Heart right ventricle (tissue), 16 donors: ENCODE results near the gene FGF1. TPM values are rescaled to one million over a fixed set of nuclear protein-coding genes. Genes with fewer than 3 reads are reported as not detected.
A peak's percentile ranks its signal among the peaks of the same experiment; 100 is the strongest.

ENCODE experiments used
- ATAC-seq, 8 donors: fragments of 200-7000 bp; cut with Tn5 transposase; one replicate each; pipeline ENCODE4 v1.9.1; 2020; ENCODE audit warnings: mild to moderate bottlenecking in 8 of 8, moderate library complexity in 8 of 8, moderate number of reproducible peaks in 1 of 8
- DNase-seq, 2 donors: peaks; one replicate each; pipeline ENCODE4 v3.0.0-alpha.2; 2020
- H3K27ac ChIP-seq, 10 donors: fragments of 200-600 bp; sonication (generic) in 2 of 10; one replicate each; pipeline versions ENCODE4 v1.5.0 to v1.8.0; 2020 to 2022; ENCODE audit warnings: mild to moderate bottlenecking in 3 of 10
- H3K27me3 ChIP-seq, 7 donors: fragments of 200-600 bp; one replicate each; pipeline ENCODE4 v1.8.0; 2021 to 2022; ENCODE audit warnings: mild to moderate bottlenecking in 2 of 7
- H3K36me3 ChIP-seq, 9 donors: fragments of 200-600 bp; sonication (generic) in 1 of 9; one replicate each; pipeline versions ENCODE4 v1.5.0 to v1.8.0; 2020 to 2022; ENCODE audit warnings: mild to moderate bottlenecking in 2 of 9
- H3K4me1 ChIP-seq, 9 donors: fragments of 200-600 bp; sonication (generic) in 1 of 9; one replicate each; pipeline versions ENCODE4 v1.5.0 to v1.8.0; 2020 to 2022; ENCODE audit warnings: mild to moderate bottlenecking in 4 of 9
- H3K4me3 ChIP-seq, 10 donors: fragments of 200-600 bp; sonication (generic) in 2 of 10; one replicate each; pipeline versions ENCODE4 v1.5.0 to v1.8.0; 2020 to 2022; ENCODE audit warnings: mild to moderate bottlenecking in 7 of 10, moderate library complexity in 2 of 10
- H3K9me3 ChIP-seq, 11 donors: fragments of 200-600 bp in 10 of 11; sonication (generic) in 2 of 11; one replicate each; pipeline versions ENCODE4 v1.5.0 to v1.8.0; 2013 to 2022; ENCODE audit warnings: mild to moderate bottlenecking in 2 of 11, control low read depth in 1 of 11, moderate library complexity in 1 of 11
- WGBS, 2 donors: extraction: QIAGEN DNeasy Blood & Tissue Kit; methylation state at CpG; one replicate each; pipeline ENCODE4 v1.1.7; 2013; ENCODE audit warnings: inconsistent platforms in 1 of 2; 5-methylcytosine and 5-hydroxymethylcytosine counted together
- intact Hi-C, 10 donors: fragments of 100-400 bp; cut with DNase I; formaldehyde crosslinking; loops; one replicate each; pipeline versions ENCODE4 v1.11.1 to v1.14.2; 2022
- polyA plus RNA-seq, 2 donors: library from polyadenylated mRNA; stranded (reverse); fragments of 200-250 nt; gene quantifications; one replicate each; pipeline ENCODE4 v1.2.3, GENCODE V29; 2013
- total RNA-seq, 10 donors: library from RNA; stranded (reverse); fragmentation: NEBNext Ultra II Directional in 3 of 10; extraction: Animal tissue kit (Norgen Biotek cat#: 25700) in 3 of 10; gene quantifications; one replicate each; pipeline versions ENCODE4 v1.2.1 to v1.2.4, GENCODE V29; 2021 to 2023
- TF ChIP-seq, protein P1 (sequence below), 9 donors: fragments of 200-600 bp; sonication (generic) in 2 of 9; IDR thresholded peaks; one replicate each; pipeline versions ENCODE4 v1.5.0 to v1.8.0; 2021 to 2022; ENCODE audit warnings: antibody characterized with exemption in 9 of 9, mild to moderate bottlenecking in 5 of 9, moderate library complexity in 1 of 9
- donor health status: Arrhythmogenic right ventricular cardiomyopathy.
- donor health status: ischemic (EF 13 %, LVEDD 7.1; RV severe dilation, severe dysfunction).
- donor health status: healthy with polysubstance abuse.
- donor health status: DM: no; HTN: yes; CAD: no.
- donor health status: DM: no; HTN: no; CAD: no.
- donor health status: ischemic (EF 25% LVEDD 6.9; RV normal size, moderate dysfunction).
- donor health status: ischemic (EF 25% LVEDD 5.7; RV mildly dilated, moderate dysfunction).
- donor health status: healthy.
- donor health status: DM: yes; HTN: yes; CAD: no.
- donor health status: Ischemic cardiomyopathy.
- donor health status: ischemic (EF 35%, LVEDD 5.7; RV mildly dilated, moderate dysfunction).
- donor health status: nonischemic (EF 11% LVEDD 7.7; RV severe dilation, severe dysfunction).
- donor health status: DM: yes; HTN: yes; CAD: no.
- donor health status: PGD.
- donor health status: ischemic (EF 29% LVEDD 5.4; RV normal size, mild dysfunction).
- donor health status: nonischemic (EF 23%, LVEDD 6.1; RV moderate dilation, normal function).

FGF1 gene
- total and polyA plus RNA-seq, 12 donors, result 5.1 to 110 (median 53.7) TPM

GRCh38 chr5:142590451-142591231, 95.2 kb downstream of the FGF1 start:
- intact Hi-C loops, result no loop called here

DNA sequence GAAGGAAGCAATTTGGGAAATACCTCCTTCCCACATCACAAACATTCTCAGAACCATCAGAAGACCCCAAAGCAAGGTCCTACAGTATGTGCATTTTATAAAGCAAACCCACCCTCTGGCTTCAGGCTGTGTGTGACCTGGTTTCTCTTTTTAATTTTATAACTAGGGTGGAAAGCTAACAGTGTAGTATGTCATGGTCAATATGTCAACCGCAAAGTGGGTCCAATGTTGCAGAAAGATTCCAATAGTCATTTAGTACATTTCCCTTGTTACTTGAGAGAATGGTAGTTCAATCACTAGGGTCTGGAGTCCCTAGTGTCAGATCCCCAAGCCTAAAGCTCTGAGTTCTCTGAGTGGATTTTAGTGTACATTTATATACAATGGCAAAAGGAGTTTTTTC, 96.2 kb downstream of the FGF1 start:
- TF ChIP-seq, protein P1, sequence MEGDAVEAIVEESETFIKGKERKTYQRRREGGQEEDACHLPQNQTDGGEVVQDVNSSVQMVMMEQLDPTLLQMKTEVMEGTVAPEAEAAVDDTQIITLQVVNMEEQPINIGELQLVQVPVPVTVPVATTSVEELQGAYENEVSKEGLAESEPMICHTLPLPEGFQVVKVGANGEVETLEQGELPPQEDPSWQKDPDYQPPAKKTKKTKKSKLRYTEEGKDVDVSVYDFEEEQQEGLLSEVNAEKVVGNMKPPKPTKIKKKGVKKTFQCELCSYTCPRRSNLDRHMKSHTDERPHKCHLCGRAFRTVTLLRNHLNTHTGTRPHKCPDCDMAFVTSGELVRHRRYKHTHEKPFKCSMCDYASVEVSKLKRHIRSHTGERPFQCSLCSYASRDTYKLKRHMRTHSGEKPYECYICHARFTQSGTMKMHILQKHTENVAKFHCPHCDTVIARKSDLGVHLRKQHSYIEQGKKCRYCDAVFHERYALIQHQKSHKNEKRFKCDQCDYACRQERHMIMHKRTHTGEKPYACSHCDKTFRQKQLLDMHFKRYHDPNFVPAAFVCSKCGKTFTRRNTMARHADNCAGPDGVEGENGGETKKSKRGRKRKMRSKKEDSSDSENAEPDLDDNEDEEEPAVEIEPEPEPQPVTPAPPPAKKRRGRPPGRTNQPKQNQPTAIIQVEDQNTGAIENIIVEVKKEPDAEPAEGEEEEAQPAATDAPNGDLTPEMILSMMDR (IDR thresholded peaks at IDR 0.05), result no peak
- Histone ChIP-seq H3K9me3 (no peaks in the 10 kb centered on the region), H3K36me3 (peaks cover 0 to 15% (median 0%) of the 10 kb centered on the region in 9 donors), H3K27ac (no peak overlapping the region), H3K4me3 (no peak overlapping the region), H3K4me1 (peaks cover 0 to 18% (median 0%) of the 10 kb centered on the region in 9 donors), H3K27me3 (peaks cover 0 to 13% (median 0%) of the 10 kb centered on the region in 7 donors)
- intact Hi-C loops, result no loop called here
- DNase-seq, result no peak
- WGBS, 2 donors, result 100% methylated on average over 1 of the region's 1 CpG
- ATAC-seq, result no peak

More at GRCh38 chr5:142590451-142591231, 95.2 kb downstream of the FGF1 start:
- peaks cover 0 to 24% (median 0%) of the 10 kb centered on the region in 9 donors for H3K36me3 ChIP-seq
- H3K9me3 ChIP-seq, result no peaks in the 10 kb centered on the region
- whole genome bisulfite sequencing, 2 donors, result 59 to 61% methylated on average over 4 of the region's 4 CpGs
- DNase-seq (no peak), ATAC-seq (peak in 2 of 8 donors; percentile 34 to 78)
- TF ChIP-seq, protein P1 (IDR thresholded peaks at IDR 0.05), result no peak
- peaks cover 0 to 18% (median 0%) of the 10 kb centered on the region in 9 donors for H3K4me1 ChIP-seq
- peak overlapping the region in 3 of 10 donors; percentile 12 to 21 (median 18) for H3K27ac ChIP-seq
- no peak overlapping the region for H3K4me3 ChIP-seq
- peaks cover 0 to 8% (median 0%) of the 10 kb centered on the region in 7 donors for H3K27me3 ChIP-seq

DNA sequence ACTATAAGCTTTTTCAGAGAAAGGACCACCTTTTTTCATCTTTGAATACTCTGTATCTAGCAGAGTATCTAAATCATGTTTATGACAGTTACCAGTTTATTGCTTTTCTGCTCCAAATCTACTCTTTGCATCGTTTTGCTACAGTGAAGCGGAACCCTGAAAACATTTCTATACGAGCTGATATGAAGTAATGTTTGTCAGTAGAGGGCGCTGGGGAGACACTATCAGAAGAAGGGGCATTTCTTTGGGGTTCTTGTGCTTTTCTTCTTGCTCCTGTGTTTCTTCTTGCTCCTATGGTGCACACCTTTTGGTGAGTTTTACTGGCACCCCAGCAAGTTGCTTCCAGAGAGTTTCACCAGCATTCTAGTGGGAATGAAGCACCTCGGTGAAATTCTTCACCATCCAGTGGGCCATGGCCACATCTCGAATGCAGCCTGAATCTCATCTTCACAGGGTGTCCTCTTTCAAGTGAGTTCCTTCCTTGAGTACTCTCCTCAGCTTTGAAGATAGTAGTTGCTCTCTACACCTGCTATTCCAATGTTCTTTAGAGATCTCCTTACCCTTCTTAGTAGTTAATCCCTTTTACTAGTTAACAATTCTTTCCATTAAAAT, 98.4 kb downstream of the FGF1 start:
- DNase-seq, result peak in 1 of 2 donors; percentile 40
- H3K4me3 ChIP-seq, result no peak overlapping the region
- peaks cover 0 to 18% (median 0%) of the 10 kb centered on the region in 9 donors for H3K4me1 ChIP-seq
- no peak overlapping the region for H3K27ac ChIP-seq
- ATAC-seq, result peak in 1 of 8 donors; percentile 42
- peaks cover 0 to 13% (median 0%) of the 10 kb centered on the region in 7 donors for H3K27me3 ChIP-seq
- TF ChIP-seq, protein P1 (IDR thresholded peaks at IDR 0.05), result peak; percentile 23 to 61 (median 53)
- WGBS, 2 donors, result 54 to 55% methylated on average over 6 of the region's 6 CpGs
- intact Hi-C loops, result no loop called here
- H3K36me3 ChIP-seq, result peaks cover 0 to 3% (median 0%) of the 10 kb centered on the region in 9 donors
- no peaks in the 10 kb centered on the region for H3K9me3 ChIP-seq

GRCh38 chr5:142586552-142586951, 99.3 kb downstream of the FGF1 start:
- intact Hi-C loops, result no loop called here
- Histone ChIP-seq H3K27me3 (peaks cover 0 to 13% (median 0%) of the 10 kb centered on the region in 7 donors), H3K27ac (no peak overlapping the region), H3K36me3 (no peaks in the 10 kb centered on the region), H3K4me1 (peaks cover 0 to 18% (median 0%) of the 10 kb centered on the region in 9 donors), H3K4me3 (no peak overlapping the region), H3K9me3 (no peaks in the 10 kb centered on the region)
- TF ChIP-seq, protein P1 (IDR thresholded peaks at IDR 0.05), result no peak
- no peak for DNase-seq
- 85 to 87% methylated on average over 4 of the region's 4 CpGs for WGBS, 2 donors
- no peak for ATAC-seq
